Neuron (in vitro differentiated cells): Measurements from ENCODE around the gene LRRC70.
"Not testable (repeated sequence)": the region's sequence is repeated elsewhere in the genome, so short reads cannot be mapped to it uniquely, and the experiment has no call there.

Experiments used
- H2AFZ ChIP-seq: one replicate; pipeline ENCODE4 v1.6.1; 2013; ENCODE audit warnings: low read depth, mild to moderate bottlenecking, inconsistent platforms, low read length, moderate library complexity
- H3K27me3 ChIP-seq: one replicate; pipeline ENCODE4 v1.6.1; 2013; ENCODE audit warnings: low read length; ENCODE audit not compliant: insufficient read depth
- H3K36me3 ChIP-seq: one replicate; pipeline ENCODE4 v1.6.1; 2013; ENCODE audit warnings: low read length; ENCODE audit not compliant: insufficient read depth
- H3K4me1 ChIP-seq: one replicate; pipeline ENCODE4 v1.6.1; 2013; ENCODE audit warnings: low read length; ENCODE audit not compliant: insufficient read depth
- H3K4me3 ChIP-seq: 2 replicates; pipeline ENCODE4 v1.5.1; 2013; ENCODE audit warnings: mild to moderate bottlenecking, low read length, moderate library complexity
- H3K9me3 ChIP-seq: one replicate; pipeline ENCODE4 v1.6.1; 2013; ENCODE audit warnings: low read length

LRRC70 gene

DNA sequence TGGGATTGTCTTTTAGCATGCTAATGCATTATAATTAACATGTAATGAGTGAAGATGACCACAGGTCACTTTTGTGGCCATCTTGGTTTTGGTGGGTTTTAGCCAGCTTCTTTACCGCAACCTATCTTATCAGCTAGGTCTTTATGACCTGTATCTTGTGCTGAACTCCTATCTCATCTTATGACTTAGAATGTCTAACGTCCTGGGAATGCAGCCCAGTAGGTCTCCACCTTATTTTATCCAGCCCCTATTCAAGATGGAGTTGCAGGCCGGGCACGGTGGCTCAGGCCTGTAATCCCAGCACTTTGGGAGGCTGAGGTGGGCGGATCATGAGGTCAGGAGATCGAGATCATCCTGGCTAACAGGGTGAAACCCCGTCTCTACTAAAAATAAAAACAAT, 45.8 kb downstream of the LRRC70 start:
- not testable (repeated sequence) for H3K9me3 ChIP-seq, H3K4me3 ChIP-seq, H3K27me3 ChIP-seq, H3K36me3 ChIP-seq, H3K4me1 ChIP-seq, H2AFZ ChIP-seq

DNA sequence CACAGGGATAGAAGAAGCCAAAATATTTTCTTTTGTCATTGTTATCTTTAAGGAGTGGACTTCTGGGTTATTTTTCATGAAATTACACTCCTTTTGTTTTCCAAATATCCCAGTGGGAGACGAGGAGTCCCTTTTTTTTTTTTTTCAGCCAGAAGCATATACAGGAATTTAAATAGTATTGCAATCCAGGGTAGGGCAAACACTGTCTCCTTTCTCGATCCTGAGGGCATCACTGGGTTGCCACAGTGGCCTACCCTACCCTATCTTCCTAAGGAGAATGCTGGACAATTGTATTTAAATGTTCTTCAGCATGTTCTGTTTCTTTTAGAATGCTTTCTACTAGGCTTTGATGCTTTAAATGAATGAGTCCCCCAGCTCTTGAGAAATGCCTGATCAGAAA, 47.9 kb downstream of the LRRC70 start:
- no peaks in the 10 kb centered on the region for H3K27me3 ChIP-seq
- H3K4me1 ChIP-seq = no peaks in the 10 kb centered on the region
- peaks cover 10% of the 10 kb centered on the region for H3K36me3 ChIP-seq
- no peak overlapping the region for H2AFZ ChIP-seq
- no peaks in the 10 kb centered on the region for H3K9me3 ChIP-seq
- H3K4me3 ChIP-seq = no peak overlapping the region

DNA sequence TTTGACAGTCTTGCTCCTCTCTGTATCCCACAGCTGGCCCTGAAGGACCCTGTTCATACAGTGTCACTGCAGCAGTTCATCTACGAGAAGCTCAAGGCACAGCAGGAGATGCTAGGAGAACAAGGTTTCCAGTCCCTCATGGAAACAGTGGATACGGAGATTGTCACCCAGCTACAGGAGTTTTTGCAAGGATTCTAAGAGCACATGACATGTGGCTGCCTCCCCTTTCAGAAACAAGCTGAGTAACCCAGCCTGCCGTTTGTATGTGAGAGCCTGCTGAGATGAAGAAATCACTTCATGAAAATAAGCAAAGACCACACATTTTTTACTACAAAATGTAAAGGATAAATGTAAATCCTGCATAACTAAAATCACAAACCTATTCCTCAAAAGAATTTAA, 48.5 kb downstream of the LRRC70 start:
- no peak overlapping the region for H2AFZ ChIP-seq
- H3K27me3 ChIP-seq = no peaks in the 10 kb centered on the region

DNA sequence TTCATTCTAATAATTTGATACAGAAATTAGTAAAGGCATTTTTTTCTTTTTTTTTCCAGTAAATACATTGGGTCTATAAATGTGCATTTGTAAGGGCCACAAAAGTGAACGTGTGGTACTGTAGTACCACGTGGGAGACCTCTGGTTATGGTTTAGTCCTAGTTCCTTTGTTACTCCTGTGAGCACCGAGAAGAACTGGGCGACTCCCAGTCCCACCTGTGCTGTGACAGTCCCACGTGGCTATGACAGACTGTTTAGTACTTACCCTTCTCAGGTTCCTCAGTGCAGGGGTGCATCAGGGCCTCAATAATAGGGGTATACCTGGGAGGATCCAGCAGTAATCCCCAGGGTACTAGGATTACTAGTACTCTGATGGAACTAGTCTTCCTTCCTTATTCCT, 49.3 kb downstream of the LRRC70 start:
- Histone ChIP-seq H3K27me3 (no peaks in the 10 kb centered on the region), H3K4me1 (no peaks in the 10 kb centered on the region), H3K36me3 (peaks cover 10% of the 10 kb centered on the region), H3K9me3 (no peaks in the 10 kb centered on the region), H2AFZ (no peak overlapping the region), H3K4me3 (no peak overlapping the region)

More for the DNA sequence above, 48.5 kb downstream of the LRRC70 start:
- Histone ChIP-seq H3K9me3 (no peaks in the 10 kb centered on the region), H3K4me3 (no peak overlapping the region), H3K36me3 (peaks cover 10% of the 10 kb centered on the region), H3K4me1 (no peaks in the 10 kb centered on the region)
